ENCODE results near the gene SPSB2. TPM values are rescaled to one million over a fixed set of nuclear protein-coding genes. Genes with fewer than 3 reads are reported as not detected.
"Not testable (repeated sequence)": the region's sequence is repeated elsewhere in the genome, so short reads cannot be mapped to it uniquely, and the experiment has no call there.

Gene SPSB2
- total RNA-seq, 1 experiment from 2014 or later, result 11.4 TPM

GRCh38 chr12:6905414-6906040, 32.4 kb upstream of the SPSB2 start:
- peak overlapping the region; percentile 76 for H3K4me3 ChIP-seq
- no peaks in the 10 kb centered on the region for H3K36me3 ChIP-seq
- H3K27me3 ChIP-seq, result no peaks in the 10 kb centered on the region
- no peak for DNase-seq
- H3K9me3 ChIP-seq, result no peaks in the 10 kb centered on the region

DNA sequence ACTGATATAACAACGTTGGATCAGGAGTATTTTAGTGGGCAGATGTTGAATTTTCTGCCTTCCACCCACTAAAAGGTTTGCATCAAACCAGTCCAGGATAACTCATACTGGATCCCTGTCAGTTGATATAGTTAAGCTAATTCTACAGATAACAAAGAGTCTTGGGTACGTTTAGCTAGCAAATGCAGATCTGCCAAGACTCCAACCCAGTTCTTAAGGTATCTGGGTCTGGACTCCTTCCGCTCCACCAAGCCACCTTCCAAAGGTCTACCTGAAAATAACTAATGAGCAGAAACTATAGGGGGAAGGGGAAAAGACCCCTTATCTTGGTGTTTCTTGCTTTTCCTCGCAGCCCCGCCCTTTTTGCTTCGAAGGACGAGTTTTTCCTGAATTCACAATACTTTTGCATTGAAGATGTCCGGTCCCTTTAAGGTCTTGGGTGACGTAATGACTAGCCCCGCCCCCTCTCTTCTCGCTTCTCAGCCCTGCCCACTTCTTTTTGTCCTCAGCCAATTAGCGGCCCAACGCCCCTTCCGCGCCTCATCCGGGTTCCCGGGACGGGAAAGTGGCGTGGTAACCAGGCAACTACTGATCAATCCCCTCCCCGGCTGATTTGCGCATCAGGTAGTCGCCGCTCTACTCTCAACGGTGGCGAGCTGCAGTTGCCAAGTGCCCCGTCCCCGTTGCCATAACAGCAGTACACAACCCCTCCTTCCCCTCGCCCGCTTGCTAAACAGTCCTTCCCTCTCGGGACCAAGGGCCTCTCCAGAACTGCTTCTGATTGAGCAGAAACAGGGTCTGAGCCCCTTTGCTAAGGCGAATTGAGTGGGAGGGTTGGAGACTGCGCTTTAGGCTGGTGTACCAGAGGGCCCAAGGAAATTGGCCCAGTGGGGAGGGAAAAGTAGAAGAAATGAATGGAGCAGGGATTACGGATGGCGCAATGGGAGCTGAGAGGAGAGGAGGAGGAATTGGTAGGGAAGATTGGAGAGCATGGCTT, 31.5 kb upstream of the SPSB2 start, which contains the start of gene LRRC23:
TSS of gene LRRC23 (plus strand) at position 543 of the 997 bp plus-strand sequence. CDS start 812 bp downstream, outside the sequence.
- DNase-seq, result peak; percentile 95
- Histone ChIP-seq H3K27me3 (no peaks in the 10 kb centered on the region), H3K36me3 (no peaks in the 10 kb centered on the region), H3K4me3 (peak within 1 kb of the TSS; percentile 76), H3K9me3 (no peaks in the 10 kb centered on the region)

GRCh38 chr12:6903722-6904121, 30.6 kb upstream of the SPSB2 start:
- H3K27me3 ChIP-seq, result no peaks in the 10 kb centered on the region
- no peaks in the 10 kb centered on the region for H3K36me3 ChIP-seq
- no peak overlapping the region for H3K4me3 ChIP-seq
- H3K9me3 ChIP-seq, result no peaks in the 10 kb centered on the region
- no peak for DNase-seq

DNA sequence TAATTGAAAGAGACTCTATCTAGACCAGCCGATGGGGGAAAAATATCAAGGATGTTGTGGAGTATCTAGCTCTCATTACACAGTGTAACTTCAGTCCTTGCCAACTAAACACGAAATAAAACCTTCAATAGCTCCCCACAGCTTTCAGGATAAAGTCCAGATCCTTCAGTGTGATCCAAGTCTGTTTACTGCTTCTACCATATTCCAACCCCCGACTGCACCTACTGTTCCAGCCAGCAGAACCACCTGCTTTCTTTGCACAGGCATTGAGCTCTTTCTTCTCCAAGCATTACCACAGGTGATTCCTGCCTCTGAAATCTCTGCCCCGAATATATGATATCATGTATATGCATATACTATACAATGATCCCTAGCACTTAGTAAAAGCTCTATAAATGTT, 29.3 kb upstream of the SPSB2 start:
- no peak overlapping the region for H3K4me3 ChIP-seq
- no peaks in the 10 kb centered on the region for H3K9me3 ChIP-seq
- no peaks in the 10 kb centered on the region for H3K27me3 ChIP-seq
- DNase-seq, result no peak
- no peaks in the 10 kb centered on the region for H3K36me3 ChIP-seq

GRCh38 chr12:6899837-6900519, 26.9 kb upstream of the SPSB2 start:
- Histone ChIP-seq H3K9me3 (no peaks in the 10 kb centered on the region), H3K4me3 (no peak overlapping the region), H3K36me3 (no peaks in the 10 kb centered on the region), H3K27me3 (no peaks in the 10 kb centered on the region)
- DNase-seq, result peak; percentile 48

GRCh38 chr12:6899427-6899826, 26.3 kb upstream of the SPSB2 start:
- H3K4me3 ChIP-seq, result no peak overlapping the region
- H3K27me3 ChIP-seq, result no peaks in the 10 kb centered on the region
- no peaks in the 10 kb centered on the region for H3K9me3 ChIP-seq
- no peaks in the 10 kb centered on the region for H3K36me3 ChIP-seq
- no peak for DNase-seq

GRCh38 chr12:6896846-6897435, 23.8 kb upstream of the SPSB2 start:
- DNase-seq, result peak; percentile 82
- H3K4me3 ChIP-seq, result no peak overlapping the region
- no peaks in the 10 kb centered on the region for H3K27me3 ChIP-seq

GRCh38 chr12:6894321-6894720, 21.2 kb upstream of the SPSB2 start:
- Histone ChIP-seq H3K27me3 (no peaks in the 10 kb centered on the region), H3K9me3 (no peaks in the 10 kb centered on the region), H3K36me3 (peaks cover 6% of the 10 kb centered on the region), H3K4me3 (no peak overlapping the region)
- no peak for DNase-seq

More at GRCh38 chr12:6896846-6897435, 23.8 kb upstream of the SPSB2 start:
- no peaks in the 10 kb centered on the region for H3K9me3 ChIP-seq
- H3K36me3 ChIP-seq, result no peaks in the 10 kb centered on the region

- H3K9me3 ChIP-seq, H3K27me3 ChIP-seq, H3K4me3 ChIP-seq, H3K36me3 ChIP-seq, DNase-seq: not testable (repeated sequence)
Observed at GRCh38 chr12:6892683-6893082, 19.6 kb upstream of the SPSB2 start.

DNA sequence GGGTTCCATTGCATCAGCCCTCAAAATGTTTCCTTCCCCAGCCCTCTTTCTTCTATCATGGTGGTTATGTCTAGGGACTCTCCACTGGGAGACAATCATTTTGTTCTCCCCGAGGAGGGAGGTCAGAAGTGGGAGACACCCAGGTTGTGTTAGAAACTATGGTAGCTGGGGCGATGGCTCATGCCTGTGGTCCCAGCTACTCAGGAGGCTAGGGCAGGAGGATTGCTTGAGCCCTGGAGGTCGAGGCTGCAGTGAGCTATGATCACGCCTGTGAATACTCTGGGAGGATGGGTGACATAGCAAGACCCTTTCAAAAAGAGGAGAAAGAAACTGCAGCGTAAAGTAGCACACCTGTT, 18.5 kb upstream of the SPSB2 start:
- peak overlapping the region; percentile 42 for H3K4me3 ChIP-seq
- H3K9me3 ChIP-seq, result no peaks in the 10 kb centered on the region
- no peak for DNase-seq
- no peaks in the 10 kb centered on the region for H3K27me3 ChIP-seq
- peaks cover 6% of the 10 kb centered on the region for H3K36me3 ChIP-seq

DNA sequence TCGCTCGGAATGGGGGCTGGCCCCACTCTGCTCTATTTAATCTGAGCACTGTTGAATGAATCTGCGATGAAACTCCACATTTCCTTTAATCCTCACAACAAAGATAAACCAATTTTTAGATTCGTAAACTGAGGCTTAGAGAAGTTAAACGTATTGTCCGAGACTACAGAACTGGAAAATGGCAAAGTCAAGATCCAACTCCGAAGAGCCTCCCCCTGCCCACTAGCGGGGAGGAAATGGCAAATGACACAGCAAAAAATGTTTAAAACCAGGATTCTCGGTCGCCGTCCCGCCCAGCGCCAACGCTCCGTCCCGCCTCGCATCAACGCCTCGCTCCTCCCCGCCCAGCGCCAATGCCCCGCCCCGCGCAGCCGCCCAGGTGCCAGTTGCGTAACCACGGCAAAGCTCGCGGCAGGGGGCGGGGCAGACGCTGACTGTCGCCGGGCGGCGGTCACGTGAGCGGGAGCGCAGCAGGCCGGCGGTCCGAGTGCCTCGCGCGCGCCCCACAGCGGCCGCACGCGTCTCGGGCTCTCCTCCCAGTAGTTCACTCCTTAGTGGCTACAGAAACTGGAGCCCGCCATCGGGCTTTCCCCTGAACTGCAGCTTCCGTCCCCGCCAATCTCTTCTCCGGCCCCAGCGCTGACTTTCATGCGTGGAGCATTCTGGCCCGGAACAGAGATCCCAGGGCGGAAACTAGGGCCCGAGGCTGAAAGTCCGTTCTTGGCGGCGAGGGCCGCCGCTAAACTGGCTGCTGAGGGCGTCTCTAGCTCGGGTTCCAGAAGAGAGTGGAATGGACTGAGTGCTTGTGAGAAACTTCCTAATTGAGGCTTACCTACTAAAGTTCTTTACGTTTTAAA, 17.9 kb upstream of the SPSB2 start:
- Histone ChIP-seq H3K36me3 (peaks cover 6% of the 10 kb centered on the region), H3K9me3 (no peaks in the 10 kb centered on the region), H3K27me3 (no peaks in the 10 kb centered on the region), H3K4me3 (peak overlapping the region; percentile 42)
- DNase-seq, result peak; percentile 94

GRCh38 chr12:6889775-6890573, 16.9 kb upstream of the SPSB2 start:
- H3K4me3 ChIP-seq, H3K36me3 ChIP-seq, H3K27me3 ChIP-seq, H3K9me3 ChIP-seq, DNase-seq: not testable (repeated sequence)

DNA sequence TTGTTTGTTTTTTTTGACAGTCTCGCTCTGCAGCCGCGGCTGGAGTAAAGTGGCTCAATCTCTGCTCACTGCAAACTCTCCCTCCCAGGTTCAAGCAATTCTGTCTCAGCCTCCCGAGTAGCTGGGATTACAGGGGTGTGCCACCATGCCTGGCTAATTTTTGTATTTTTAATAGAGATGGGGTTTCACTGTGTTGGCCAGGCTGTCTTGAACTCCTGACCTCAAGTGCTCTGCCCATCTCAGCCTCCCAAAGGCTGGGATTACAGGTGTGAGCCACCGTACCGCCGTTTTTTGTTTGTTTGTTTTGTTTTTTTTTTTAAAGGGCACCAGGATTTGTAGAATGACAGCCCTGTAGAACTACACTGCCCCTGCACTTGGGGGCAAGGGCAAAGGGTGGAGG, 15.7 kb upstream of the SPSB2 start:
- H3K27me3 ChIP-seq, H3K9me3 ChIP-seq, H3K4me3 ChIP-seq: not testable (repeated sequence)

DNA sequence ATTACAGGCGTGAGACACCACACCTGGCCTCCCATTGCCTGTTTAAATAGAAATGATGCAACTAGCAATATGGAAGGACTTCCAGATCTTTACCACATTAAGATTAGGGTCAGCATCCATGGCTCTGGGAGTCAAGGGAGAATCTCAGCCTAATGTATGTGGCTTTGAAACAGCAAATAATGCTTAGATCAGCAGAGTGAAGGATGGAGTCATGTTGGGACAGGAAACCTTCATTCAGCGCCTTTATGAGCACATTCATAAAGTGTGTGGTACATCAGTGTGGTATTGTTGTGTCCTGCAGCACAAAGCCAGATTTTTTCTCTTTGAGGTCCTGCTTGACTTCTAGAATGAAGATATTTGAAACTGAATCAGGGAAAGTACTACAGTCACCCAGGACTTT, 15.3 kb upstream of the SPSB2 start:
- no peak for DNase-seq
- Histone ChIP-seq H3K36me3 (peaks cover 11% of the 10 kb centered on the region), H3K9me3 (no peaks in the 10 kb centered on the region), H3K4me3 (no peak overlapping the region), H3K27me3 (no peaks in the 10 kb centered on the region)

More for the DNA sequence above, 15.7 kb upstream of the SPSB2 start:
- DNase-seq, result not testable (repeated sequence)
- H3K36me3 ChIP-seq, result peaks cover 11% of the 10 kb centered on the region

DNA sequence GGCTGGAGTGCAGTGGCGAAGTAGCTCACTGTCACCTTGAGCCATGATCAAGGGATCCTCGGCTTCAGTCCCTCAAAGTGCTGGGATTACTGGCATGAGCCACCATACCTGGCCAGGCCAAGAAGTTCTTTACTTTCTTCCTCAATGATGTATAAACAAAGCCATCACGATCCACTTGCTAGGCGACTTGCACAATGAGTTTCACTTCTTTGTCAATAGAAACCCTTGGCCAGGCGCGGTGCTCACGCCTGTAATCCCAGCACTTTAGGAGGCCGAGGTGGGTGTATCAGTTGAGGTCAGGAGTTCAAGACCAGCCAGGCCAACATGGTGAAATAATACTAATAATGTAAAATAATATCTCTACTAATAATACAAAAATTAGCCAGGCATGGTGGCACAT, 14.4 kb upstream of the SPSB2 start:
- no peak for DNase-seq
- Histone ChIP-seq H3K36me3 (peaks cover 11% of the 10 kb centered on the region), H3K4me3 (no peak overlapping the region), H3K27me3 (no peaks in the 10 kb centered on the region), H3K9me3 (no peaks in the 10 kb centered on the region)
